Measurements from ENCODE around the gene PPIL4. TPM values are rescaled to one million over a fixed set of nuclear protein-coding genes. Genes with fewer than 3 reads are reported as not detected.

PPIL4 gene
- total RNA-seq, 1 experiment from 2014 or later, result 27.7 TPM

DNA sequence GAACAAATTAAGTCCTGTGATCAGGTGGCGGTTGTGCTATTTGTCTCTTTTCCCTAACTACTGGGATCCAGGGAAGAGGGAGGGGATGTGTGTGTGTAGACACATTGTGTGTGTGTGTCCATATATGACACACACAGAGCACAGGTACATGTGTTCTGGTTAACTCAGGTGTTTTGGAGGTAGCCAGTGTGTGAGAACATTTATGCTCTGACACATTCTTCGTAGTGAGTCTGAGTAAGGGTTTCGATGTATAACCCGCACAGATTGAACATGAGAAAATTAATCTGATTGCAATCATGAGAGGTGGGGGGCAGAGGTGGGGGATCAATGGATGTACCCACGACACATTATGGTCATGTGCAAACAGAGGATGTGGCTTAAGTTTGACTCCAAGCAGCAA, 73.6 kb downstream of the PPIL4 start:
- no peaks in the 10 kb centered on the region for H3K9me3 Mint-ChIP-seq
- no peak overlapping the region for H3K4me3 Mint-ChIP-seq
- POLR2A ChIA-PET, result no interaction called here
- TF ChIP-seq IRF2 (CRISPR knock-in tag; IDR thresholded peaks at IDR 0.05; ENCODE audit: borderline replicate concordance, low read depth) (no peak), ZNF232 (CRISPR knock-in tag; IDR thresholded peaks at IDR 0.05) (no peak), ZNF263 (CRISPR knock-in tag; IDR thresholded peaks at IDR 0.05; ENCODE audit: low read depth) (no peak), ZNF512 (CRISPR knock-in tag; IDR thresholded peaks at IDR 0.05; ENCODE audit: borderline replicate concordance) (no peak), TEAD1 (CRISPR knock-in tag; IDR thresholded peaks at IDR 0.05) (no peak), CREM (CRISPR knock-in tag; IDR thresholded peaks at IDR 0.05) (no peak), ETV6 (CRISPR knock-in tag; IDR thresholded peaks at IDR 0.05) (no peak), GRHL2 (CRISPR knock-in tag; IDR thresholded peaks at IDR 0.05; ENCODE audit: insufficient replicate concordance, severe bottlenecking) (no peak), RELA (CRISPR knock-in tag; IDR thresholded peaks at IDR 0.05; ENCODE audit: borderline replicate concordance) (no peak), NFE2L1 (CRISPR knock-in tag; IDR thresholded peaks at IDR 0.05) (no peak), MYBL2 (CRISPR knock-in tag; IDR thresholded peaks at IDR 0.05) (no peak)
- DNase-seq (ENCODE audit: low spot score) (no peak), ATAC-seq (no peak)
- H3K27me3 Mint-ChIP-seq (ENCODE audit: low read depth), result no peaks in the 10 kb centered on the region
- H3K4me1 Mint-ChIP-seq, result peaks cover 7% of the 10 kb centered on the region
- CTCF ChIA-PET, result no interaction called here
- H3K36me3 Mint-ChIP-seq, result no peaks in the 10 kb centered on the region
- no peak overlapping the region for H3K27ac Mint-ChIP-seq

- DNase-seq (ENCODE audit: low spot score) (no peak), ATAC-seq (no peak)
- Mint-ChIP-seq H3K27ac (no peak overlapping the region), H3K4me1 (peaks cover 7% of the 10 kb centered on the region), H3K36me3 (no peaks in the 10 kb centered on the region), H3K27me3 (ENCODE audit: low read depth) (no peaks in the 10 kb centered on the region), H3K9me3 (no peaks in the 10 kb centered on the region), H3K4me3 (no peak overlapping the region)
- CTCF ChIA-PET, result no interaction called here
- TF ChIP-seq MXD4 (CRISPR knock-in tag; IDR thresholded peaks at IDR 0.05; ENCODE audit: borderline replicate concordance) (no peak), ZBTB21 (CRISPR knock-in tag; IDR thresholded peaks at IDR 0.05; ENCODE audit: borderline replicate concordance) (no peak), IRF2 (CRISPR knock-in tag; IDR thresholded peaks at IDR 0.05; ENCODE audit: borderline replicate concordance, low read depth) (no peak), FOXP1 (CRISPR knock-in tag; IDR thresholded peaks at IDR 0.05; ENCODE audit: borderline replicate concordance) (no peak), CREB1 (CRISPR knock-in tag; IDR thresholded peaks at IDR 0.05) (no peak), ZNF396 (CRISPR knock-in tag; IDR thresholded peaks at IDR 0.05; ENCODE audit: borderline replicate concordance) (no peak), KAT7 (CRISPR knock-in tag; IDR thresholded peaks at IDR 0.05; ENCODE audit: borderline replicate concordance) (no peak), ZNF512 (CRISPR knock-in tag; IDR thresholded peaks at IDR 0.05; ENCODE audit: borderline replicate concordance) (no peak), ZNF416 (CRISPR knock-in tag; IDR thresholded peaks at IDR 0.05) (no peak), NFYB (CRISPR knock-in tag; conservative IDR thresholded peaks at IDR 0.05; ENCODE audit: low read depth) (no peak), IRF1 (CRISPR knock-in tag; IDR thresholded peaks at IDR 0.05) (no peak), ZNF317 (CRISPR knock-in tag; IDR thresholded peaks at IDR 0.05; ENCODE audit: borderline replicate concordance, low read depth) (no peak), SOX15 (CRISPR knock-in tag; IDR thresholded peaks at IDR 0.05) (no peak)
- POLR2A ChIA-PET, result no interaction called here
Observed at GRCh38 chr6:149471801-149472200, 74.0 kb downstream of the PPIL4 start.

Data from WTC11 (cell line).